PC-3 (cell line): ENCODE data around the gene RIPPLY1. TPM values are rescaled to one million over a fixed set of nuclear protein-coding genes. Genes with fewer than 3 reads are reported as not detected.

ENCODE experiments used
- ATAC-seq: fragments of 200-7000 bp; cut with Tn5 transposase; 2 replicates; pipeline ENCODE4 v1.9.1; 2020; ENCODE audit warnings: mild to moderate bottlenecking, moderate library complexity
- BruUV-seq: library from RNA; stranded (reverse); fragments of 400-500 nt; replicated peaks from 2 replicates; lab custom pipeline; 2021; lab: Mats Ljungman, UMichigan
- CTCF ChIA-PET: fragments of 300-600 bp; sonication (Branson Sonifier 250); formaldehyde crosslinking; loops from one replicate; lab custom pipeline; 2022; ENCODE audit warnings: antibody characterized with exemption; lab: Charles Lee
- POLR2A ChIA-PET: fragments of 300-600 bp; sonication (Branson Sonifier 250); formaldehyde crosslinking; loops from one replicate; lab custom pipeline; 2022; ENCODE audit warnings: antibody characterized with exemption; ENCODE audit not compliant: unreplicated experiment; lab: Charles Lee
- DNase-seq: peaks from one replicate; pipeline ENCODE4 v3.0.0-alpha.2; 2015
- H2AFZ ChIP-seq: fragments of 300-600 bp; sonication (generic); 2 replicates; pipeline ENCODE4 v1.6.0; 2016; ENCODE audit warnings: antibody characterized with exemption, low read length
- H3F3A ChIP-seq: fragments of 300-600 bp; sonication (generic); one replicate; pipeline ENCODE4 v1.6.0; 2017; ENCODE audit warnings: antibody characterized with exemption, low read length, control low read depth, mild to moderate bottlenecking; ENCODE audit not compliant: unreplicated experiment
- H3K27ac ChIP-seq: fragments of 300-600 bp; sonication (generic); 2 replicates; pipeline ENCODE4 v1.5.1; 2016; ENCODE audit warnings: mild to moderate bottlenecking, low read length
- H3K27me3 ChIP-seq: fragments of 300-600 bp; sonication (generic); 2 replicates; pipeline ENCODE4 v1.6.1; 2016; ENCODE audit warnings: low read length, mixed read lengths
- H3K36me3 ChIP-seq: fragments of 300-600 bp; sonication (generic); 2 replicates; pipeline ENCODE4 v1.6.1; 2016; ENCODE audit warnings: low read depth, mixed run types, low read length, mixed read lengths
- H3K4me1 ChIP-seq: fragments of 300-600 bp; sonication (generic); 2 replicates; pipeline ENCODE4 v1.5.1; 2016; ENCODE audit warnings: low read length; ENCODE audit not compliant: insufficient read depth
- H3K4me2 ChIP-seq: fragments of 300-600 bp; sonication (generic); 2 replicates; pipeline ENCODE4 v1.6.0; 2016; ENCODE audit warnings: low read length
- H3K4me3 ChIP-seq: fragments of 300-600 bp; sonication (generic); 2 replicates; pipeline ENCODE4 v1.5.1; 2016; ENCODE audit warnings: mild to moderate bottlenecking, low read length, mixed read lengths
- H3K79me2 ChIP-seq: fragments of 300-600 bp; sonication (generic); 2 replicates; pipeline ENCODE4 v1.6.1; 2017; ENCODE audit warnings: low read length, mixed read lengths
- H3K9ac ChIP-seq: fragments of 300-600 bp; sonication (generic); 2 replicates; pipeline ENCODE4 v1.6.0; 2016; ENCODE audit warnings: mild to moderate bottlenecking, low read length
- H3K9me2 ChIP-seq: fragments of 300-600 bp; sonication (generic); replicated peaks from 2 replicates; pipeline ENCODE4 v1.6.1; 2016; ENCODE audit warnings: mixed run types, low read length, mixed read lengths
- H3K9me3 ChIP-seq: fragments of 300-600 bp; sonication (generic); 2 replicates; pipeline ENCODE4 v1.6.1; 2016; ENCODE audit warnings: low read length, mixed read lengths
- H4K20me1 ChIP-seq: fragments of 300-600 bp; sonication (generic); 2 replicates; pipeline ENCODE4 v1.6.1; 2016; ENCODE audit warnings: low read length, mixed read lengths
- CTCF ChIP-seq: fragments of 300-600 bp; sonication (generic); conservative IDR thresholded peaks from 2 replicates; pipeline ENCODE4 v1.5.1; 2017; ENCODE audit warnings: antibody characterized with exemption, low read depth, mild to moderate bottlenecking, low read length
- EZH2 ChIP-seq: fragments of 300-600 bp; sonication (generic); IDR thresholded peaks from one replicate; pipeline ENCODE4 v1.6.1; 2017; ENCODE audit warnings: antibody characterized with exemption, mild to moderate bottlenecking, low read length; ENCODE audit not compliant: unreplicated experiment
- EZH2phosphoT487 ChIP-seq: fragments of 300-600 bp; sonication (generic); IDR thresholded peaks from 2 replicates; pipeline ENCODE4 v1.6.1; 2018; ENCODE audit warnings: mild to moderate bottlenecking, antibody characterized with exemption, low read length, borderline replicate concordance
- intact Hi-C: fragments of 100-400 bp; cut with micrococcal nuclease; formaldehyde crosslinking; loops from 2 replicates; pipeline ENCODE4 v1.9.0; 2023
- total RNA-seq: library from RNA; depleted of rRNA; stranded (reverse); fragments of >200 nt; gene quantifications from 2 replicates; pipeline ENCODE4 v1.2.3, GENCODE V29; 2014

Gene RIPPLY1
- total RNA-seq, 1 experiment from 2014 or later: not detected

GRCh38 chrX:106901781-106902219, 1.3 kb downstream of the RIPPLY1 start:
- Histone ChIP-seq H3K27me3 (no peaks in the 10 kb centered on the region), H3F3A (no peaks in the 10 kb centered on the region), H3K9me3 (no peaks in the 10 kb centered on the region), H3K9ac (no peak overlapping the region), H2AFZ (no peak overlapping the region), H3K79me2 (no peaks in the 10 kb centered on the region), H4K20me1 (no peaks in the 10 kb centered on the region), H3K27ac (no peak overlapping the region), H3K4me2 (no peak overlapping the region), H3K4me3 (no peak overlapping the region), H3K9me2 (no peaks in the 10 kb centered on the region), H3K4me1 (peaks cover 24% of the 10 kb centered on the region), H3K36me3 (no peaks in the 10 kb centered on the region)
- DNase-seq (no peak), ATAC-seq (no peak)
- BruUV-seq: no TSS peak
- ChIA-PET POLR2A (no interaction called here), CTCF (interaction anchor here (1.0 kb wide), 1 partner anchor 58 kb away, joined by 3 read pairs; no protein-coding TSS in a partner anchor)
- TF ChIP-seq EZH2 (no peak), CTCF (no peak), EZH2phosphoT487 (no peak)
- intact Hi-C loops: no loop called here

- no peaks in the 10 kb centered on the region for H3K9me3 ChIP-seq
- intact Hi-C loops: no loop called here
- no peaks in the 10 kb centered on the region for H3K9me2 ChIP-seq
- ChIA-PET CTCF (interaction anchor here (1.0 kb wide), 1 partner anchor 58 kb away, joined by 3 read pairs; no protein-coding TSS in a partner anchor), POLR2A (no interaction called here)
- H3K79me2 ChIP-seq: no peaks in the 10 kb centered on the region
- BruUV-seq: no TSS peak
- DNase-seq (no peak), ATAC-seq (no peak)
- H3K9ac ChIP-seq: no peak overlapping the region
- no peaks in the 10 kb centered on the region for H3K27me3 ChIP-seq
- no peaks in the 10 kb centered on the region for H3K36me3 ChIP-seq
- TF ChIP-seq EZH2phosphoT487 (no peak), CTCF (no peak), EZH2 (no peak)
- H3F3A ChIP-seq: no peaks in the 10 kb centered on the region
- no peaks in the 10 kb centered on the region for H4K20me1 ChIP-seq
- no peak overlapping the region for H3K27ac ChIP-seq
- H3K4me2 ChIP-seq: no peak overlapping the region
- H3K4me1 ChIP-seq: peaks cover 25% of the 10 kb centered on the region
- no peak overlapping the region for H2AFZ ChIP-seq
- no peak overlapping the region for H3K4me3 ChIP-seq
Observed at GRCh38 chrX:106901341-106901740, 1.8 kb downstream of the RIPPLY1 start.

- CTCF ChIA-PET: interaction anchor here (3.8 kb wide), 1 partner anchor 60 kb away, joined by 51 read pairs; no protein-coding TSS in a partner anchor
- POLR2A ChIA-PET: no interaction called here
- H3F3A ChIP-seq: peaks cover 6% of the 10 kb centered on the region
- peaks cover 40% of the 10 kb centered on the region for H3K4me1 ChIP-seq
- no peaks in the 10 kb centered on the region for H3K79me2 ChIP-seq
- ATAC-seq (no peak), DNase-seq (no peak)
- TF ChIP-seq CTCF (no peak), EZH2 (no peak), EZH2phosphoT487 (no peak)
- H3K27ac ChIP-seq: no peak overlapping the region
- no peak overlapping the region for H2AFZ ChIP-seq
- no TSS peak for BruUV-seq
- no peak overlapping the region for H3K4me2 ChIP-seq
- H3K4me3 ChIP-seq: no peak overlapping the region
- intact Hi-C loops: loop anchor here (10.0 kb wide), 1 partner anchor 995 kb away; no protein-coding TSS in a partner anchor
- H3K9ac ChIP-seq: no peak overlapping the region
- H3K27me3 ChIP-seq: no peaks in the 10 kb centered on the region
- H4K20me1 ChIP-seq: no peaks in the 10 kb centered on the region
- no peaks in the 10 kb centered on the region for H3K9me3 ChIP-seq
- no peaks in the 10 kb centered on the region for H3K36me3 ChIP-seq
- no peaks in the 10 kb centered on the region for H3K9me2 ChIP-seq
Observed at GRCh38 chrX:106899841-106900240, 3.3 kb downstream of the RIPPLY1 start.
